WTC11 (cell line): Measurements from ENCODE around the gene LRRC4. TPM values are rescaled to one million over a fixed set of nuclear protein-coding genes. Genes with fewer than 3 reads are reported as not detected.

ENCODE experiments used
- ATAC-seq: fragments of 200-7000 bp; cut with Tn5 transposase; 2 replicates; pipeline ENCODE4 v1.10.0; 2021; ENCODE audit warnings: mild to moderate bottlenecking, moderate library complexity
- CTCF ChIA-PET: fragments of 300-600 bp; sonication (Branson Sonifier 250); formaldehyde crosslinking; loops from one replicate; lab custom pipeline; 2021; ENCODE audit warnings: antibody characterized with exemption; lab: Charles Lee
- POLR2A ChIA-PET: fragments of 350-600 bp; sonication (Branson Sonifier 250); formaldehyde crosslinking; loops from one replicate; lab custom pipeline; 2021; ENCODE audit warnings: antibody characterized with exemption; lab: Charles Lee
- DNase-seq: peaks from one replicate; pipeline ENCODE4 v3.0.0; 2021; ENCODE audit warnings: low spot score
- H3K27ac Mint-ChIP-seq: 2 replicates; pipeline ENCODE4 v1.8.0; 2021; ENCODE audit warnings: mixed read lengths
- H3K27me3 Mint-ChIP-seq: 2 replicates; pipeline ENCODE4 v1.8.0; 2021; ENCODE audit warnings: low read depth, mild to moderate bottlenecking, moderate library complexity, mixed read lengths
- H3K36me3 Mint-ChIP-seq: 2 replicates; pipeline ENCODE4 v1.8.0; 2021; ENCODE audit warnings: mixed read lengths
- H3K4me1 Mint-ChIP-seq: 2 replicates; pipeline ENCODE4 v1.8.0; 2022; ENCODE audit warnings: mixed read lengths
- H3K4me3 Mint-ChIP-seq: 2 replicates; pipeline ENCODE4 v1.8.0; 2021; ENCODE audit warnings: mild to moderate bottlenecking, moderate library complexity, mixed read lengths
- H3K9me3 Mint-ChIP-seq: 2 replicates; pipeline ENCODE4 v1.8.0; 2021; ENCODE audit warnings: mixed read lengths
- E2F1 ChIP-seq: sonication (generic); formaldehyde crosslinking; IDR thresholded peaks from 2 replicates; pipeline ENCODE4 v1.8.0; 2022; ENCODE audit warnings: mild to moderate bottlenecking, missing genetic modification reagents
- EMX1 ChIP-seq: fragments of 250-450 bp; sonication (Bioruptor Pico); IDR thresholded peaks from 2 replicates; pipeline ENCODE4 v1.8.0; 2021; ENCODE audit warnings: mild to moderate bottlenecking
- FOXJ3 ChIP-seq: sonication (generic); formaldehyde crosslinking; IDR thresholded peaks from 2 replicates; pipeline ENCODE4 v1.9.0; 2021; ENCODE audit warnings: missing genetic modification reagents, mild to moderate bottlenecking, borderline replicate concordance
- FOXK1 ChIP-seq: sonication (generic); formaldehyde crosslinking; IDR thresholded peaks from 2 replicates; pipeline ENCODE4 v1.8.0; 2022; ENCODE audit warnings: mild to moderate bottlenecking, moderate library complexity, missing genetic modification reagents
- JUN ChIP-seq: sonication (generic); formaldehyde crosslinking; IDR thresholded peaks from 2 replicates; pipeline ENCODE4 v1.8.0; 2023; ENCODE audit warnings: mild to moderate bottlenecking, missing genetic modification reagents
- NFATC4 ChIP-seq: fragments of 250-450 bp; sonication (Bioruptor Pico); IDR thresholded peaks from 2 replicates; pipeline ENCODE4 v1.9.0; 2021; ENCODE audit warnings: mild to moderate bottlenecking
- NR1H2 ChIP-seq: sonication (generic); formaldehyde crosslinking; IDR thresholded peaks from 2 replicates; pipeline ENCODE4 v1.9.0; 2021; ENCODE audit warnings: mild to moderate bottlenecking, moderate library complexity, missing genetic modification reagents
- NR2C2 ChIP-seq: sonication (generic); formaldehyde crosslinking; IDR thresholded peaks from 2 replicates; pipeline ENCODE4 v1.8.0; 2022; ENCODE audit warnings: mild to moderate bottlenecking, missing genetic modification reagents
- NR3C1 ChIP-seq: sonication (generic); formaldehyde crosslinking; conservative IDR thresholded peaks from 2 replicates; pipeline ENCODE4 v1.8.1; 2023; ENCODE audit warnings: low read depth, mild to moderate bottlenecking, missing genetic modification reagents
- RELA ChIP-seq: sonication (generic); formaldehyde crosslinking; IDR thresholded peaks from 2 replicates; pipeline ENCODE4 v1.8.1; 2022; ENCODE audit warnings: missing genetic modification reagents, mild to moderate bottlenecking, borderline replicate concordance
- TCF7 ChIP-seq: sonication (generic); formaldehyde crosslinking; IDR thresholded peaks from 2 replicates; pipeline ENCODE4 v1.8.0; 2022; ENCODE audit warnings: mild to moderate bottlenecking, low read depth, missing genetic modification reagents, moderate library complexity
- TP53 ChIP-seq: sonication (generic); formaldehyde crosslinking; IDR thresholded peaks from 2 replicates; pipeline ENCODE4 v1.8.1; 2023; ENCODE audit warnings: mild to moderate bottlenecking, missing genetic modification reagents
- ZNF263 ChIP-seq: sonication (generic); formaldehyde crosslinking; IDR thresholded peaks from 2 replicates; pipeline ENCODE4 v1.8.1; 2022; ENCODE audit warnings: low read depth, mild to moderate bottlenecking, moderate library complexity, missing genetic modification reagents
- ZNF281 ChIP-seq: sonication (generic); formaldehyde crosslinking; IDR thresholded peaks from 2 replicates; pipeline ENCODE4 v1.8.0; 2023; ENCODE audit warnings: mild to moderate bottlenecking, missing genetic modification reagents
- ZNF317 ChIP-seq: sonication (generic); formaldehyde crosslinking; IDR thresholded peaks from 2 replicates; pipeline ENCODE4 v1.8.1; 2023; ENCODE audit warnings: low read depth, mild to moderate bottlenecking, moderate library complexity, missing genetic modification reagents, borderline replicate concordance
- ZNF396 ChIP-seq: fragments of 250-450 bp; sonication (Bioruptor Pico); IDR thresholded peaks from 2 replicates; pipeline ENCODE4 v1.8.0; 2021; ENCODE audit warnings: mild to moderate bottlenecking, moderate library complexity, borderline replicate concordance
- total RNA-seq: library from RNA; stranded (reverse); gene quantifications from 3 replicates; pipeline ENCODE4 v1.2.3, GENCODE V29; 2021
- TF ChIP-seq, protein P1 (sequence below): fragments of 250-450 bp; sonication (Bioruptor Pico); IDR thresholded peaks from 2 replicates; pipeline ENCODE4 v1.9.0; 2021; ENCODE audit warnings: moderate library complexity, mild to moderate bottlenecking, inconsistent platforms, borderline replicate concordance
- TF ChIP-seq, protein P2 (sequence below): fragments of 250-450 bp; sonication (Bioruptor Pico); IDR thresholded peaks from 2 replicates; pipeline ENCODE4 v1.8.0; 2021; ENCODE audit warnings: mild to moderate bottlenecking
- TF ChIP-seq, protein P3 (sequence below): sonication (generic); formaldehyde crosslinking; conservative IDR thresholded peaks from 2 replicates; pipeline ENCODE4 v1.8.1; 2023; ENCODE audit warnings: mild to moderate bottlenecking, low read depth, missing genetic modification reagents, moderate library complexity

LRRC4 gene
- total RNA-seq, 1 experiment from 2014 or later, result 14.9 TPM

- Mint-ChIP-seq H3K27ac (no peak overlapping the region), H3K27me3 (peaks cover 17% of the 10 kb centered on the region), H3K4me1 (peaks cover 75% of the 10 kb centered on the region), H3K9me3 (peaks cover 7% of the 10 kb centered on the region; the same call in 1 of the 2 replicates), H3K36me3 (peaks cover 15% of the 10 kb centered on the region), H3K4me3 (no peak overlapping the region)
- CTCF ChIA-PET, result interaction anchor here (0.9 kb wide), 1 partner anchor 184 kb away, joined by 4 read pairs; no protein-coding TSS in a partner anchor
- TF ChIP-seq TP53 (no peak), ZNF317 (CRISPR knock-in tag) (no peak), RELA (no peak), NFATC4 (CRISPR knock-in tag) (no peak), ZNF263 (CRISPR knock-in tag) (no peak), ZNF396 (CRISPR knock-in tag) (no peak), NR2C2 (no peak), E2F1 (no peak), ZNF281 (CRISPR knock-in tag) (no peak), TCF7 (CRISPR knock-in tag) (no peak), NR3C1 (CRISPR knock-in tag) (no peak), FOXK1 (CRISPR knock-in tag) (no peak), NR1H2 (no peak), EMX1 (no peak), JUN (CRISPR knock-in tag) (no peak), FOXJ3 (CRISPR knock-in tag) (no peak)
- TF ChIP-seq, protein P1, sequence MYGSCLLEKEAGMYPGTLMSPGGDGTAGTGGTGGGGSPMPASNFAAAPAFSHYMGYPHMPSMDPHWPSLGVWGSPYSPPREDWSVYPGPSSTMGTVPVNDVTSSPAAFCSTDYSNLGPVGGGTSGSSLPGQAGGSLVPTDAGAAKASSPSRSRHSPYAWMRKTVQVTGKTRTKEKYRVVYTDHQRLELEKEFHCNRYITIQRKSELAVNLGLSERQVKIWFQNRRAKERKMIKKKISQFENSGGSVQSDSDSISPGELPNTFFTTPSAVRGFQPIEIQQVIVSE (CRISPR knock-in tag), result no peak
- TF ChIP-seq, protein P2, sequence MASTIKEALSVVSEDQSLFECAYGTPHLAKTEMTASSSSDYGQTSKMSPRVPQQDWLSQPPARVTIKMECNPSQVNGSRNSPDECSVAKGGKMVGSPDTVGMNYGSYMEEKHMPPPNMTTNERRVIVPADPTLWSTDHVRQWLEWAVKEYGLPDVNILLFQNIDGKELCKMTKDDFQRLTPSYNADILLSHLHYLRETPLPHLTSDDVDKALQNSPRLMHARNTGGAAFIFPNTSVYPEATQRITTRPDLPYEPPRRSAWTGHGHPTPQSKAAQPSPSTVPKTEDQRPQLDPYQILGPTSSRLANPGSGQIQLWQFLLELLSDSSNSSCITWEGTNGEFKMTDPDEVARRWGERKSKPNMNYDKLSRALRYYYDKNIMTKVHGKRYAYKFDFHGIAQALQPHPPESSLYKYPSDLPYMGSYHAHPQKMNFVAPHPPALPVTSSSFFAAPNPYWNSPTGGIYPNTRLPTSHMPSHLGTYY (CRISPR knock-in tag), result no peak
- TF ChIP-seq, protein P3, sequence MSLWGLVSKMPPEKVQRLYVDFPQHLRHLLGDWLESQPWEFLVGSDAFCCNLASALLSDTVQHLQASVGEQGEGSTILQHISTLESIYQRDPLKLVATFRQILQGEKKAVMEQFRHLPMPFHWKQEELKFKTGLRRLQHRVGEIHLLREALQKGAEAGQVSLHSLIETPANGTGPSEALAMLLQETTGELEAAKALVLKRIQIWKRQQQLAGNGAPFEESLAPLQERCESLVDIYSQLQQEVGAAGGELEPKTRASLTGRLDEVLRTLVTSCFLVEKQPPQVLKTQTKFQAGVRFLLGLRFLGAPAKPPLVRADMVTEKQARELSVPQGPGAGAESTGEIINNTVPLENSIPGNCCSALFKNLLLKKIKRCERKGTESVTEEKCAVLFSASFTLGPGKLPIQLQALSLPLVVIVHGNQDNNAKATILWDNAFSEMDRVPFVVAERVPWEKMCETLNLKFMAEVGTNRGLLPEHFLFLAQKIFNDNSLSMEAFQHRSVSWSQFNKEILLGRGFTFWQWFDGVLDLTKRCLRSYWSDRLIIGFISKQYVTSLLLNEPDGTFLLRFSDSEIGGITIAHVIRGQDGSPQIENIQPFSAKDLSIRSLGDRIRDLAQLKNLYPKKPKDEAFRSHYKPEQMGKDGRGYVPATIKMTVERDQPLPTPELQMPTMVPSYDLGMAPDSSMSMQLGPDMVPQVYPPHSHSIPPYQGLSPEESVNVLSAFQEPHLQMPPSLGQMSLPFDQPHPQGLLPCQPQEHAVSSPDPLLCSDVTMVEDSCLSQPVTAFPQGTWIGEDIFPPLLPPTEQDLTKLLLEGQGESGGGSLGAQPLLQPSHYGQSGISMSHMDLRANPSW (CRISPR knock-in tag), result no peak
- DNase-seq (no peak), ATAC-seq (no peak)
- POLR2A ChIA-PET, result no interaction called here
These were observed 5.9 kb downstream of the LRRC4 start for GRCh38 chr7:128025380-128025779.
